Peyer's patch (tissue), 4 donors: Measurements from ENCODE around the gene FTCDNL1.

Experiments
- CTCF ChIP-seq, 6 experiments: fragments of 450-650 bp in 4 of 6; fragments of 200-600 bp in 2 of 6; sonication (generic) in 1 of 6; IDR thresholded peaks; one replicate each; pipeline ENCODE4 v1.5.1; 2017 to 2019; ENCODE audit warnings: antibody characterized with exemption in 6 of 6, mild to moderate bottlenecking in 3 of 6, moderate library complexity in 1 of 6
- POLR2A ChIP-seq, 2 donors: fragments of 450-650 bp; IDR thresholded peaks; one replicate each; pipeline ENCODE4 v1.5.1; 2017; ENCODE audit warnings: antibody characterized with exemption in 2 of 2, mild to moderate bottlenecking in 2 of 2, moderate library complexity in 2 of 2

- no peak for TF ChIP-seq CTCF (IDR thresholded peaks at IDR 0.05)
- no peak for TF ChIP-seq POLR2A (IDR thresholded peaks at IDR 0.05)
These were observed 3.7 kb downstream of the FTCDNL1 start for GRCh38 chr2:199847181-199847864.
